Esophagus squamous epithelium (tissue), 4 donors: Measurements from ENCODE around the gene TNP2.

Experiments
- POLR2A ChIP-seq, 4 donors: fragments of 450-650 bp; IDR thresholded peaks; one replicate each; pipeline ENCODE4 v1.6.1; 2017; ENCODE audit warnings: antibody characterized with exemption in 4 of 4, mild to moderate bottlenecking in 4 of 4, moderate library complexity in 3 of 4
- TF ChIP-seq, protein P1 (sequence below), 6 experiments: fragments of 450-650 bp in 4 of 6; fragments of 200-600 bp in 2 of 6; sonication (generic) in 2 of 6; IDR thresholded peaks; one replicate each; pipeline ENCODE4 v1.5.1; 2016 to 2019; ENCODE audit warnings: antibody characterized with exemption in 6 of 6, mild to moderate bottlenecking in 4 of 6, moderate library complexity in 4 of 6

DNA sequence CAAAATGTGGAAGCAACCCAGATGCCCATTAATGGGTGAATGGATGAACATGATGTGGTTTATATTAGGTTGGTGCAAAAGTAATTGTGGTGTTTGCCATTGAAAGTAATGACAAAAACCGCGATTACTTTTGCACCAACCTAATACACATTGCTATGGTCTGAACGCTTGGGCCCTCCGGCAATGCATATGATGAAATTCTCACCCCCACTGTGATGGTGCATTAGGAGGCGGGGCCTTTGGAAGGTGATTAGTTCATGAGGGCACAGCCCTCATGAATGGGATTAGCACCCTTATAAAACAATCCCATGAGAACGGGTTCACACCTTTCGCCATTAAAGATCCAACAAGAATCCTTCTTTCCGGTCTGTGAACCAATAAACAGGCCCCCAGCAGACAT is 37.3 kb upstream of the TNP2 start:
- no peak for TF ChIP-seq POLR2A (IDR thresholded peaks at IDR 0.05)
- TF ChIP-seq, protein P1, sequence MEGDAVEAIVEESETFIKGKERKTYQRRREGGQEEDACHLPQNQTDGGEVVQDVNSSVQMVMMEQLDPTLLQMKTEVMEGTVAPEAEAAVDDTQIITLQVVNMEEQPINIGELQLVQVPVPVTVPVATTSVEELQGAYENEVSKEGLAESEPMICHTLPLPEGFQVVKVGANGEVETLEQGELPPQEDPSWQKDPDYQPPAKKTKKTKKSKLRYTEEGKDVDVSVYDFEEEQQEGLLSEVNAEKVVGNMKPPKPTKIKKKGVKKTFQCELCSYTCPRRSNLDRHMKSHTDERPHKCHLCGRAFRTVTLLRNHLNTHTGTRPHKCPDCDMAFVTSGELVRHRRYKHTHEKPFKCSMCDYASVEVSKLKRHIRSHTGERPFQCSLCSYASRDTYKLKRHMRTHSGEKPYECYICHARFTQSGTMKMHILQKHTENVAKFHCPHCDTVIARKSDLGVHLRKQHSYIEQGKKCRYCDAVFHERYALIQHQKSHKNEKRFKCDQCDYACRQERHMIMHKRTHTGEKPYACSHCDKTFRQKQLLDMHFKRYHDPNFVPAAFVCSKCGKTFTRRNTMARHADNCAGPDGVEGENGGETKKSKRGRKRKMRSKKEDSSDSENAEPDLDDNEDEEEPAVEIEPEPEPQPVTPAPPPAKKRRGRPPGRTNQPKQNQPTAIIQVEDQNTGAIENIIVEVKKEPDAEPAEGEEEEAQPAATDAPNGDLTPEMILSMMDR (IDR thresholded peaks at IDR 0.05): no peak
